Stimulated activated CD4-positive, alpha-beta T cell treated with anti-CD3 and anti-CD28 coated beads, Interleukin-1b, Interleukin-23, amount 100 ng/mL, for 48 hours (primary cell): ENCODE results near the gene GATM.

ENCODE experiments used
- DNase-seq: peaks from one replicate; pipeline ENCODE4 v3.0.0-alpha.2; 2020

Gene GATM, protein sequence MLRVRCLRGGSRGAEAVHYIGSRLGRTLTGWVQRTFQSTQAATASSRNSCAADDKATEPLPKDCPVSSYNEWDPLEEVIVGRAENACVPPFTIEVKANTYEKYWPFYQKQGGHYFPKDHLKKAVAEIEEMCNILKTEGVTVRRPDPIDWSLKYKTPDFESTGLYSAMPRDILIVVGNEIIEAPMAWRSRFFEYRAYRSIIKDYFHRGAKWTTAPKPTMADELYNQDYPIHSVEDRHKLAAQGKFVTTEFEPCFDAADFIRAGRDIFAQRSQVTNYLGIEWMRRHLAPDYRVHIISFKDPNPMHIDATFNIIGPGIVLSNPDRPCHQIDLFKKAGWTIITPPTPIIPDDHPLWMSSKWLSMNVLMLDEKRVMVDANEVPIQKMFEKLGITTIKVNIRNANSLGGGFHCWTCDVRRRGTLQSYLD

DNA sequence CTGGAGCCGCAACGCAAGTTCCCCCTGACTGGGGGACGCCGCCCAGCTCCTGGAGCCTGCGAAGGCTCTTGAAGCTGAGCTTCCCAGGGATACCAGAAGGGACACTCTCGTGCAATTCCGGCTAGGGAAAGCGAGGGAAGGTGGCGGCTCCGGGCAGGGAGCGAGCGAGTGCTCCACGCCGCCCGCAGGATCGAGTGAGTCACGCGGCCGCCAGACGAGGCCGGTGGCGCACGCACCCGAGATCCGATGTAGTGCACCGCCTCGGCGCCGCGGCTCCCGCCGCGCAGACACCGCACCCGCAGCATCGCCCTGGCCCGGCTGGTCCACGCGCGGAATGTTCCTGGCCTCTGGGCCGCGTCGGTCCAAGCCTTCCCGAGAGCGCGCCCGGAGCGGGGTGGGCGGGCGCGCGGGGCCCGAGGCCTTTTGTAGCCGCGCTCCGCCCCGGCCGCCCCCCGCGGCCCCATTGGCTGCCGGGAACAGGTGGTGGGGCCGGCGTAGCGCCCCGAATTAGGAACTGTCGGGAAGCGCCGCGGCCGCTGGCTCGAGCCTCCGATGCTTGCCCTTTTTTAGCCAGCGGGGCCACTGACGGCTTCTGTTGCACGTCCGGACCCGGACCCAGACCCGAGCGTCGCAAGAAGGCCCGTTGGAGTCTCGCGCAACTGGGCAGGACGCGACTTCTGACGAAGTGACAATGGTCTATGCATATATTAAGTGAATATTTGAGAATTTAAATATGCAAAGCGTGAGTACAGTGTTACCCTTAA lies at the start of gene GATM:
Gene GATM, minus strand, starts transcription at position 396 of the 764 bp plus-strand sequence. Its CDS starts 91 bp downstream, at position 305.
- peak; percentile 45 for DNase-seq

DNA sequence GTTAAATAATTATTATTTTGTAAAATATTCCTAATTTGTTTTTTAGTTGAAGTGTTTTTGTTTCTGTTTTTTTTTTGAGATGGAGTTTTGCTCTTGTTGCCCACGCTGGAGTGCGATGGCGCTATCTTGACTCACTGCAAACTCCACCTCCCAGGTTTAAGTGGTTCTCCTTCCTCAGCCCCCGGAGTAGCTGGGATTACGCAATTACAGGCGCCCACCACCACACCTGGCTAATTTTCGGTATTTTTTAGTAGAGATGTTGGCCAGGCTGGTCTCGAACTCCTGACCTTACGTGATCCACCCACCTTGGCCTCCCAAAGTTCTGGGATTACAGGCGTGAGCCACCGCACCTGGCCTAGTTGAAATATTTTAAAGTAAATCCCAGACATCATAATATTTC lies 48.7 kb upstream of the GATM start:
- no peak for DNase-seq

DNA sequence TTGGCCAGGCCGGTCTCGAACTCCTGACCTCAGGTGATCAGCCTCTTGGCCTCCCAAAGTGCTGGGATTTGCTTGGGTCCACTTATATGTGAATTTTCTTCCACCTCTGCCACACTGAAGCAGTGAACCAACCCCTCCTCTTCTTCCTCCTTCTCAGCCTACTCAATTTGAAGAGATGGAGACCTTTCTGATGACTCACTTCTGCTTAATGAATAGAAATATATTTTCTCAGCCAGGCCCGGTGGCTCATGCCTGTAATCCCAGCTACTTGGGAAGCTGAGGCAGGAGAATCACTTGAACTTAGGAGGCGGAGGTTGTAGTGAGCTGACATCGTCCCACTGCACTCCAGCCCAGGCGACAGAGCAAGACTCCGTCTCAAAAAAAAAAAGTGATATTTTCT lies 46.8 kb upstream of the GATM start:
- DNase-seq = no peak

DNA sequence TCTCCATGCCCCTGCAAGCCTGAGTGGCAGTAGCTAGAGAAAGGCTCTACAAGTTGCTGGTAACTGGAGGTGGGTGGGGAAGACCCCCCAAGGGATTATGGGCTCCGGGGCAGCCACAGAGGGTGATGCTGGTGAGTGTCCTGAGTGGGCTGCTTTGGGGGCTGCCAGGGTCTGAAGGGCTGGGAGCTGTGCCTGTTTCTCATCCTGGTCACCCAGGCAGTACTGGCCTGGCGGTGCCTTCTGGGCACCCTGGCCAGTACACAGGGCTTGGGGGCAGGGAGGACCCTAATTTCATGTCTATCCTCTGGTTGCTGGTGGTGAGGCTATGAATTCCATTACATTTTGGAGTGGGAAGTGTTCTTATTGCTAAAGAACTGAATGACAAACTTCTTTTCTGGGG lies 46.1 kb upstream of the GATM start:
- DNase-seq = no peak

DNA sequence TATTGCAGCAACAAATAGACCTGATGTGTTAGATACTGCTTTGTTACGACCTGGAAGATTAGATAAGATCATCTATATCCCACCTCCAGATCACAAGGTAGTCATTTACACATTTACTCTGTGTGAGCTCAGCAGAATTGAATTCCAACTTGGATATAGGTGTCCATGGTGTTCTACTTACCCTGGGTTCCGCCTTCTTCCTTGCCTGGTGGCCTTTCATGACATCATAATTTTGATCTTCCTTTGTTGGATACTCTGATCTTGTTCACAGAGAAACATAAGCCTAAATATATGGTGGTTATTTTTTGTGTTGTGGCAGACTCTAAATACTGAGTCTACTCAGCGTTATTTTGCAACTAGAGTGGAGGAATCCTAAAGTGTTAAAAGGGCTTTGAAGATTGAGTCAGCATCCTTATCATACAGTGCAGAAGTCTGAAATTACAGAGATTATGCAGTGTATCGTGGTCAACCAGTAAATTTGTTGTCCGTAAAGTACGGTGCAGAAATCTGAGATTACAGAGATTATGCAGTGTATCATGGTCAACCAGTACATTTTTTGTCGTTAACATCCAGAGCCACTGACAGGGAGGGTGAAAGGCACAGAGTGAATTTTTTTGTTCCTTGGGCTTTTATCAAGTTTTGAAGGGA lies 39.1 kb upstream of the GATM start:
- no peak for DNase-seq

DNA sequence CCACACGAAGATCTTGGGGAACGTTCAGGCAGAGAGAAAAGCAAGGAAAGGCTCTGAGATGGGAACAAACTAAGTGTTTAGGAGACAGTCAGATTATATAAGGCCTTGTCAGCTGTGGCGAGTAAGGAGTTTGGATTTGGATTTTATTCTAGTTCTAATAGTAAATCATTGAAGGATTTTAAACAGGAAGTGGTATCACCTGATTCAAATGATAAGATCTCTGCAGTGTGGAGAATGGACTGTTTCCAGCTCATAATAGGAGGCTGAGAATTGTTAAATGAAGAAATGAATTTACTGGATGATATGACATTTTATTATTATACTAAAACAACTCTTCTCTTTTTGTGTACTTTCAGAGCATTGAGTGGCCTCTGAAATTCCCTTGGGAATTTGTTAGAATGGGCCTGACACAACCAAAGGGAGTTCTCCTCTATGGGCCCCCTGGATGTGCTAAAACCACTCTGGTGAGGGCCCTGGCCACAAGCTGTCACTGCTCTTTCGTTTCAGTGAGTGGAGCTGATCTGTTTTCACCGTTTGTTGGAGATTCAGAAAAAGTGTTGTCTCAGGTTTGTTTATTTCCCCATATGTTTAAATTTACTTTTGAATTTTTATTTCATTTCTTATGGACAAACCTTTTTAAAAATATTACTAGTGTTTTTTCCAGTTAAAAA lies 36.0 kb upstream of the GATM start:
- no peak for DNase-seq

DNA sequence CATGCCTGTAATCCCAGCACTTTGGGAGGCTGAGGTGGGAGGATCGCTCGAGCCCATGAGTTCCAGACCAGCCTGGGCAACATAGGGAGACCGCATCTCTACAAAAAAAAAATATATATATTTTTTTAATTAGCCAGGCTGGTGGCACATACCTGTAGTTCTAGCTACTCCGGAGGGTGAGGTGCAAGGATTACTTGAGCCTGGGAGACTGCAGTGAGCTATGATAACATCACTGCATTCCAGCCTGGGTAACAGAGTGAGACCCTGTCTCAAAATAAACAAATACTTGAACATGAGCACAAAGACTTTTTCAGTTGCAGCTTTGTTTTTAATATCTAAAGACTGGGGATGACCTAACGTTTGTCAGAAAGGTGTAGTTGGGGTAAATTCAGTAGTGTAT lies 31.3 kb upstream of the GATM start:
- no peak for DNase-seq

DNA sequence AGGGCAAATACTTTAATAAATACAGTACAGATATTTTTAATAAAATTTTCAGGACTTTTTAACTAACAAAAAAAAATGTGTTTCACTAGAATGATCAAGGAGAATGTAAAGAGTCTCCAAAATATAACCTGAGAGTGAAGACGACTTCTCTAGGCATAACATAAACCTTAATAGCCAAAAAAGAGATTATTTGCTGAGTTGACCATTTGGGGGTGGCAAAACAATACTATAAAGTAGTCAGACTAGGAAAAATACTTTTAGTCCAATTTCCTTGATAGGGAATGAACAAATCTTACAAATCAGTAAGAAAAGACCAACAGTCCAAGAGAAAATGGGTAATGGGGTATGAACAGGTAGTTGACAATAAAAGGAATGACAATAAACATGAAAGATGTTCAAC lies 29.4 kb upstream of the GATM start:
- no peak for DNase-seq

DNA sequence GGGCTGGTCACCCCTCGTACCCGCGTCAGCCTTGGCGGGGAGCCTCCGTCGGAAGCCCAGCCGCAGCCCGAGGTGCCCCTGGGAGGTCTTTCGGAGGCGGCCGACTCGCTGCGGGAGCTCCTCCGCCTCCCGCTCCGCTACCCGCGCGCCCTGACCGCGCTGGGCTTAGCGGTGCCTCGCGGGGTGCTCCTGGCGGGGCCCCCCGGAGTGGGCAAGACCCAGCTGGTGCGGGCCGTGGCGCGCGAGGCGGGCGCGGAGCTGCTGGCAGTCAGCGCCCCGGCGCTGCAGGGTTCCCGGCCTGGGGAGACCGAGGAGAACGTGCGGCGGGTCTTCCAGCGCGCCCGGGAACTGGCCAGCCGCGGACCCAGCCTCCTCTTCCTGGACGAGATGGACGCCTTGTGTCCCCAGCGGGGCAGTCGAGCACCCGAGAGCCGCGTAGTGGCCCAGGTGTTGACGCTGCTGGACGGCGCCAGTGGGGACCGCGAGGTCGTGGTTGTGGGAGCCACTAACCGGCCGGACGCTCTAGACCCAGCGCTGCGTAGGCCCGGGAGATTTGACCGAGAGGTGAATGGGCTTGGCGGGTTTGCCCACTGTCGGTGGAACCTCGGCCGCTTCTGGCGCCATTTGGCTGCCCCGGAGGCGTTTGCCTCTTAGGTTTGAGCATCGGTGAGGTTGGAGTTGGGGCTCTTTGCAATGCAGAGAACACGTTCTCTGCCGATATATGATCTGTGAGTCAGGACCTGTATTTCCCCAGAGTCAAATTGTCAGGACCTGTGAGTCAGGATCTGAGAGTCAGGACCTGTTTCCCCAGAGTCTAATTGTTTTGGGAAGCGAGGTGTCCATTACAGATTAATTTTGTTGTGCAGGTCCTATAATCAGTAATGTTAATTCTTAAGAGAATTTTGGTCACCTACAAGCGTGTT lies 24.9 kb upstream of the GATM start:
- DNase-seq = peak; percentile 19

DNA sequence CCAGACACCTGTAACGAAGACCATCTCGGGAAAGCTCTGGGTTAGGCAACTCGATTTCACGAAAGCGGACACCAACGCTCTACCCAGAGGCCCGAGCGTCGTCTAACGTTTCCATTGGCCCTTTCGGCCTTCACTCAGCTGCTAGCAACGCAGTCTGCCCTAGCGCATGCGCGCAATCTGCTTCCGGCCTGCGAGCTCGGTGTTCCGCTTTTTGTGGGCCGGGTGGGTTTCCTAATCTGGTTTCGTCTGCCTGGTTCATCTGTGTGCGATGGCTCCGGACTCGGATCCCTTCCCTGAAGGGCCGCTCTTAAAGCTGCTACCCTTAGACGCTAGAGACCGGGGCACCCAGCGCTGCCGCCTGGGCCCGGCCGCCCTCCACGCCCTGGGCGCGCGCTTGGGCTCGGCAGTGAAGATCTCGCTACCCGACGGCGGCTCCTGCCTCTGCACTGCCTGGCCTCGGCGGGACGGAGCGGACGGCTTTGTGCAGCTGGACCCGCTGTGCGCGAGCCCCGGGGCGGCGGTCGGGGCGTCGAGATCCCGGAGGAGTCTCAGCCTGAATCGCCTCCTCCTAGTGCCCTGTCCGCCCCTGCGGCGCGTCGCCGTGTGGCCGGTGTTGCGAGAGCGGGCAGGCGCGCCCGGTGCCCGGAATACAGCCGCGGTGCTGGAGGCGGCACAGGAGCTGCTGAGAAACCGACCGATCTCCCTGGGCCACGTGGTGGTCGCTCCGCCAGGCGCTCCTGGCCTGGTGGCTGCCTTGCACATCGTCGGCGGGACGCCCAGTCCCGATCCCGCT lies 24.0 kb upstream of the GATM start:
- peak; percentile 95 for DNase-seq

DNA sequence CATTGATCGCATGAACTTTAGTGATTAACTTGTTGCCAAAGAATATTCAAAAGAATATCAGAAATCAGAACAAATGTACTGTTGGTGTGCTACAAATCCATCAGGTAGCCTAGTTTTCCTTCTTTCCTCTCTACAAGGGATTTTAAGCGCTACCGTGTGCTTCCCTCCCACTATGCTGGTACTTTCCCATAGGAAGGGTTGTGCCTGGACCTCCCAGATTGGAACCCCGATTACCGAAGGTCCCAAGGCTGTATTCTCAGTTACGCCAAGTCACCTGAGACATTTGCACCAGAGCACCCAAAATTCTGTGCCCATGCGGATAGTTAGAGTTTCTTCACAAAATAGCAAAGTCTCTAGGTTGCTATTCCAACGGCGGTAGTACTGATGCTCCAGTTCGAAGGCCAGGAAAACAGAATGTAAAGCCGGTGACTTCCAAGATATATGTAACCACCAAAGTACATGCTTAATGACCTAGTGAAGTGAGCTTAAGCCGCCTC lies 23.4 kb upstream of the GATM start:
- no peak for DNase-seq

DNA sequence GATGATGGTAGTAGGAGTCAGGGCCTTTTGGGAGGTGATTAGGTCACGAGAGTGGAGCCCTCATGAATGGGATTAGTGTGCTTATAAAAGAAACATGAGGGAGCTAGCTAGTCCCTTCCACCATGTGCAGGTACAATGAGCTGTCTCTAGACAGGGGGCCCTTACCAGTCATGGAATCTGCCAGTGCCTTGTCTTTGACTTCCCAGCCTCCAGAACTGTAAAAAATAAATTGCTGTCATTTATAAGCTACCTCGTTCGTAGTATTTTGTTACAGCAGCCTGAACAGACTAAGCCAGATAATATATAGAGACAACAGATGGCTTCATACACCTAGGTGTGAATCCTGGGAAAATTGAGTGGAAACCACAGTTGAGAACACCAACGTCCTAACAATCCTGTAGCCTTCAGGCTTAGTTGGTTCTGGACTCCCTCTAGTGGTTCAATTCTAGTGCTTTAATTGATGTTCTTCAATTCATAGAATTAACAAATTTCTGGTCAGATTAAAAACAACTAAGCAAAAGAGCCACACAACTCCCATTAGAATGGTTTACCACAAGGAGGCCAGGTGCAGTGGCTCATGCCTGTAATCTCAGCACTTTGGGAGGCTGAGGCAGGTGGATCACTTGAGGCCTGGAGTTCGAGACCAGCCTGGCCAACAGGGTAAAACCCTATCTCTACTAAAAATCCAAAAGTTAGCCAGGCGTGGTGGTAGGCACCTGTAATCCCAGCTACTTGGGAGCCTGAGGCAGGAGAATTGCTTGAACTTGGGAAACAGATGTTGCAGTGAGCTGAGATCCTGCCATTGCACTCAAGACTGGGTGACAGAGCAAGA lies 21.3 kb upstream of the GATM start:
- DNase-seq = no peak

DNA sequence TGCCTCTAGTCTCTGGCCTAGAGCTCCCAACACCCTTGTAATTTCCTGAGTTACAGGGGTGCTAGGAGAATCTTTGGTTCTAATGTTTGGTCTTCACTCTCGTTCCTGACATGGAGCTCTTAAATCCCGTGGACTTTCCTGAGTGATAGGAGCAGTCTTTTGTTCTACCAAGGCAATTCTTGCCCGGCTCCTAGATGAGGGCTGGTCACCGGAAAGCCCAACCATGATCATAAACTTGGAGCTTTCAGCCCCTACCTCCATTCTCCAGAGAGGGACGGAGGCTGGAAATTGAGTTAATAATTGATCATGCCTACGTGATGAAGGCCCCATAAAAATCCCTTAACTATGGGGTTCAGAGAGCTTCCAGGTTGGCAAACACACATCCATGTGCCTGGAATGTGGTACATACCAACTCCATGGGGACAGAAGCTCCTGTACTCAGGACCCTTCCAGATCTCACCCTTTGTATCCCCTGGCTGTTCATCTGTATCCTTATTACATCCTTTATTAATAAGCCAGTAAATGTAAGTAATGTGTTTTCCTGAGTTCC lies 18.8 kb upstream of the GATM start:
- no peak for DNase-seq

DNA sequence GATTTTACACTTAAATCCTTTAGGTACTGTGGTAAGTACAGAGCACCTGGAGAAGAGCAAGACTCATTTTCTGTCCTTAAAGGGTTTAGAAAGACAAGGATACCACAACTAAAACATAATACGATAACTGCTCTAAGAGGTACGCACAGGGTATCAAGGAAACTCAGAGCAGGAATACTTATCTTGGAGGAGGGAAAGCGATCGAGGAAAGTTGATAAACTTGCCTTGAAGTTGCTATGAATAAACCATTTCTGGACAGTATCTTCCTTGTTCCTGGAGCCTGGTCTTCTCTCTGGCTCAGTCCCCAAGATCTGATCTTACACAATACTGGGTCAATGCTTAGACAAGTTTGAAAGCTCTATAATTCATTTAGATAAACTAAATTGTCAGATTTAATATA lies 17.6 kb upstream of the GATM start:
- DNase-seq = no peak

DNA sequence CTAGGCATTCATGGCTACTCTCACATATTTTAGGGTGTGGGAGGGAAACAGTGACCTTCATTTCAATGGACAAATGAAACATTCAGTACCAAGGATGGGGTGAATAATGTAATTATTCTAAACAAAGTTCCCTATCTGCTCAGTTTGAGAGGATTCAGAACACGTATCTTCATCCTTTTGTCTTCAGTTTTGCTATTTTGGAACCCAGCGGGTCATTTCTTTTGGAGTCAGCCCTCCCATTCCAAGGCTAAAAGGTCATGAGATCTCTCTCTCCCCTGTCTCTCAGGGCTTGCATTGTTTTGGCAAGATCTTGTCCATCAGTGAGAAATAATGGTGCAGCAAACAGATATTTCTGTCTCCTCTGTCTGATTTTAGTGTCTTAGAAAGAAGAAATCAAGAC lies 16.3 kb upstream of the GATM start:
- DNase-seq = no peak

DNA sequence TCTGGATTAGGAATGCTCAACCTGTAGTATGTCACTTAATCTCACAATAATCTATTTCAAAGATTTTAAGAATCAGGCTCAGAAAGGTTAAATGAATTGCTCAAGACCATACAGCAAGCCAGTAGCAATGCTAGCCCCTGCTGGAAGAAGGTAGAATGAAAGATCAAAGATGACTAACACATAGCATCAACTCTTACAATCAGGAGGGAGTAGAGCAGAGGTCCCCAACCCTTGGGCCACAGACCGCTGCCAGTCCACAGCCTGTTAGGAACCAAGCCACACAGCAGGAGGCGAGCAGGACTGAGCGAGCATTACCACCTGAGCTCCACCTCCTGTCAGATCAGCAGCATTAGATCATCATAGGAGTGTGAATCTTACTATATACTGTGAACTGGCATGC lies 15.5 kb upstream of the GATM start:
- DNase-seq = peak; percentile 14

DNA sequence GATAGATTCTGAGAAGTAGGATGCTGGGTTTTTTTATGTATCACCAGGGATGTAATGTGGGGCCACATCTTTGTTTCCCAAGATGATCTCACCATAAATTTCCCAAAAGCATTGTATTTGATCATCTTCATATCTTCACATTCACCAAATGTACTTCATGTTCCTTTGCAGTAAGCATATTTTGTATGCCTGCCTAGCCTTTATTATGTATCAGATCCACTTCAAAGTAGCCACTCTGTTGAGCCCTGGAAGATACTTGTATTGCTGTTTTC lies 14.2 kb upstream of the GATM start:
- no peak for DNase-seq

DNA sequence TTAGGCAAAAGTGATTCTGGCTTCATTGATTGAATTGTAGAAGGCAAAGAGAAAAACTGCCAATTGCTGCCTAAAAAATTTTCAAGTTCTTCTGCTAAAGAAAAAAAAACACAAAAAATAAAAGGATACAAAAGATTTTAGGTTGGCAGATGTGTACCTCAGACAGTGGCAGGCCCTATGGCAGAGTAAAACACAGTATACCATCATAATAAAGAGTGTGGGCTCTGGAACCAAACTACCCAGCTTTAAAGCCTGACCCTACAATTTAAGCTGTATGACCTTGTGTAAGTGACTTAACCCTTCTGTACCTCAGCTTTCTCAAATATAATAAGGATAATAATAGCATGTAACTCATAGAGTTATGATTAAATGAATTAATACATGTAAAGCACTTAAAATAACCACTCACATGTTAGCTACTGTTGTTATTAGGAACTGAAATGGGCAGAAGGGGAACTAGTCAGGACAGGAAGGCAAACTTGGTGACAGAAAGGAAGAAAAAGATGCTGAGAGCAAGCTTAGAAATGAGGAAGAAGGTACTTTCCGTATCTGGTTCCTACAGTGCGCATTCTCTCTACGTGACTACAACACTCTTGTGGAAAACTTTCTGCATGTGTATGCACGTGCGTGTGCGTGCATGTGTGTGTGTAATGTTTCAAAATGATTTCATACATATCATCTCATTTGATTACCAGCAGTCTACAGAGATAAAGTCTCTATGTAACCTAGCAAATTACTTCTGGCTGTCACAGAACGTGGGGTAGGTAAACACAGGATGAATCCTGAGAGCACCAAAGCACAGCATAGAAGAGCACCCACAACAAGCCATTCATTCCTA lies 13.6 kb upstream of the GATM start:
- DNase-seq = peak; percentile 3

DNA sequence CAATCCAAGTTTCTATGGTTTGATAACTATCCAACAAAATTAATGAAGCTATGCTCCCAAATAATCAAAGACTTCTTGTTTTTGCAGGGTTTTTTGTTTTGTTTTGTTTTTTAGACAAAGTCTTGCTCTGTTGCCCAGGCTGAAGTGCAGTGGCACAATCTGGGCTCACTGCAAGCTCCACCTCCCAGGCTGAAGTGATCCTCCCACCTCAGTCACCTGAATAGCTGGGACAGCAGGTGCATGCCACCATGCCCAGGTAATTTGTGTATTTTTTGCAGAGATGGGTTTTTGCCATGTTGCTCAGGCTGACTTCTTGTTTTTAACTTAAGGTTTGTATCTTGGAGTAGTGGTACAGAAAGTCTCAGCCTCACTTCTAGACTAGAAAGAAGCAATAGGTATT lies 11.0 kb upstream of the GATM start:
- DNase-seq = no peak
